GM19025 (cell line): Measurements from ENCODE around the gene ZMYND8.
"Not testable (repeated sequence)": the region's sequence is repeated elsewhere in the genome, so short reads cannot be mapped to it uniquely, and the experiment has no call there.

Experiments used
- ATAC-seq: cut with Tn5 transposase; IDR thresholded peaks from one replicate; pipeline ENCODE4 v1.9.1; 2021; ENCODE audit warnings: mild to moderate bottlenecking, low read depth, moderate library complexity; ENCODE audit not compliant: unreplicated experiment

ZMYND8 gene

GRCh38 chr20:47356526-47357295 lies at the start of gene ZMYND8:
ZMYND8 (minus strand) TSS chr20:47356699; CDS start chr20:47356670, 29 bp downstream.
- ATAC-seq: no peak

GRCh38 chr20:47405775-47406325 lies 49.4 kb upstream of the ZMYND8 start:
- no peak for ATAC-seq

GRCh38 chr20:47400685-47401084 lies 44.2 kb upstream of the ZMYND8 start:
- no peak for ATAC-seq

- no peak for ATAC-seq
Measured at GRCh38 chr20:47397652-47398301, 41.3 kb upstream of the ZMYND8 start.

GRCh38 chr20:47396762-47397476 lies 40.4 kb upstream of the ZMYND8 start:
- no peak for ATAC-seq

GRCh38 chr20:47393796-47394514 lies 37.5 kb upstream of the ZMYND8 start:
- ATAC-seq: not testable (repeated sequence)

- ATAC-seq: no peak
Measured at GRCh38 chr20:47392721-47393073, 36.2 kb upstream of the ZMYND8 start.

- no peak for ATAC-seq
Measured at GRCh38 chr20:47392015-47392720, 35.7 kb upstream of the ZMYND8 start.

- ATAC-seq: no peak
Measured at GRCh38 chr20:47391276-47392010, 34.9 kb upstream of the ZMYND8 start.

- no peak for ATAC-seq
Measured at GRCh38 chr20:47389867-47390347, 33.4 kb upstream of the ZMYND8 start.

GRCh38 chr20:47385968-47386367 lies 29.5 kb upstream of the ZMYND8 start:
- ATAC-seq: not testable (repeated sequence)

GRCh38 chr20:47382746-47383415 lies 26.4 kb upstream of the ZMYND8 start:
- no peak for ATAC-seq

GRCh38 chr20:47380481-47380880 lies 24.0 kb upstream of the ZMYND8 start:
- no peak for ATAC-seq

GRCh38 chr20:47379433-47380150 lies 23.1 kb upstream of the ZMYND8 start:
- no peak for ATAC-seq

GRCh38 chr20:47377122-47377722 lies 20.7 kb upstream of the ZMYND8 start:
- no peak for ATAC-seq

GRCh38 chr20:47376096-47376643 lies 19.7 kb upstream of the ZMYND8 start:
- not testable (repeated sequence) for ATAC-seq

GRCh38 chr20:47374121-47374520 lies 17.6 kb upstream of the ZMYND8 start:
- ATAC-seq: not testable (repeated sequence)
